NB4 (cell line): ENCODE data around the gene KCTD3.

Experiments used
- DNase-seq: peaks from one replicate; pipeline ENCODE4 v3.0.0; 2010; ENCODE audit warnings: low read depth
- H3K4me3 ChIP-seq: one replicate; pipeline ENCODE4 v1.5.1; 2011; ENCODE audit warnings: mild to moderate bottlenecking, low read depth, low read length, moderate library complexity
- CTCF ChIP-seq: IDR thresholded peaks from one replicate; pipeline ENCODE4 v1.5.1; 2012; ENCODE audit warnings: low read depth, low read length
- MAX ChIP-seq: IDR thresholded peaks from 2 replicates; pipeline ENCODE4 v1.6.1; 2011; ENCODE audit warnings: low read depth, low read length
- MYC ChIP-seq: IDR thresholded peaks from 2 replicates; pipeline ENCODE4 v1.6.1; 2011; ENCODE audit warnings: low read depth, low read length
- POLR2A ChIP-seq: IDR thresholded peaks from 2 replicates; pipeline ENCODE4 v1.6.1; 2011; ENCODE audit warnings: mild to moderate bottlenecking; ENCODE audit not compliant: insufficient read length; ENCODE audit errors: extremely low read depth

KCTD3 gene

DNA sequence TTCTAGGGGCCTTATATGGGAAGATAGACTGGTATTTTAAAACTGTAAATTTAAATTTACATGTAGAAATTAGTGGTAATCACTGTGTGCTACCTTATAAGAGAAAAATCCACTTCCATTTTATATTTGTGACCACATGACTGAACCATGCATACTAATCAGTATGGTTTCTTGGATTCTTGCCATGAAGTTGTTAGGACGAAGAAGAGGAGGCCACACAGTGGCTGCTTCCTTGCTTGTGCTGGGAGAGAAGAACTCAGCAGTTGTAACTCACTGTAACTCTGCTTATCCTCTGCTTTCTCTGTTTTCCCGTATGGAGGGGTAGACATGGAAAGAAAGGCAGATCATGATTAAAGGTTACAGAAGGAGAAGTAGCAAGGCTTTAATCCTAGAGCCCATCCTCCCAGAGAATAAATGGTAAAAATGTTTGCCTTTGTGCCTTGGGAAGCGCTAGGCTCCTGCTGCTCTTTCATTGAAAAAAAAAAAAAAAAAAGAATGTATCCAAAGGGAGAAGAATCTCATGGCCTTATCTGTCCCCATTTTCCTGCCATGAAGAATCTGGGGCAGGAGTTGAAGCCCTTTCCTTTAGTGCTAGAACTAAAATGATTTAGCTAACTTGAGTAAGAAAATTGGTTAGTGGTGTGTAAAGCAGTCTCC, 32.4 kb downstream of the KCTD3 start:
- DNase-seq, result no peak
- TF ChIP-seq CTCF, result no peak
- TF ChIP-seq MAX, result no peak
- no peak overlapping the region for H3K4me3 ChIP-seq

DNA sequence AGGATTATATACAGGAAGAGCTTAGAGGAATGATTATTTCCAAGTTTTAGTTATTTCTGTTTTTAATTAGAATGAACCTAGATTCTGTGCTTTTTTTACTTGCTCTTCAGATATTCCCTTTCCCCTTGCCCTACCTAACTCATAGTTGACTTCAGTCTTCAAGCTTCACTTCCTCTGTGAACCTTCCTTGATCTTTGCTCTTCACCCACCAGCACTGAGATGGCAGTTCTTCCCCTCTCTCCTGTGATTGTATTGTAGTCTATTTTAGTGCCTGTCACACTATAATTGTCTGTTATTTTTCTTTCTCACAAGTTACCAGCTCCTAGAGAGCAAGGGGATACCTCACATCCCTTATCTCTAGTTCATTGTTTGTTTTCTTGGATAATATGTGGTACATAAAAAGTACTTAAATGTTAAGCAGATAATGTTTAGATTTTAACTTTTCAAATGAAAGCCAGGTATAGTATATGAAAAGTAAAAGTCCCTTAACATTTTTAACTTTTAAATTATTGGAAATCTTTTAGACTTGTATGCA, 33.2 kb downstream of the KCTD3 start:
- no peak for DNase-seq
- H3K4me3 ChIP-seq, result no peak overlapping the region
- TF ChIP-seq CTCF (no peak), MYC (no peak), POLR2A (no peak), MAX (no peak)

DNA sequence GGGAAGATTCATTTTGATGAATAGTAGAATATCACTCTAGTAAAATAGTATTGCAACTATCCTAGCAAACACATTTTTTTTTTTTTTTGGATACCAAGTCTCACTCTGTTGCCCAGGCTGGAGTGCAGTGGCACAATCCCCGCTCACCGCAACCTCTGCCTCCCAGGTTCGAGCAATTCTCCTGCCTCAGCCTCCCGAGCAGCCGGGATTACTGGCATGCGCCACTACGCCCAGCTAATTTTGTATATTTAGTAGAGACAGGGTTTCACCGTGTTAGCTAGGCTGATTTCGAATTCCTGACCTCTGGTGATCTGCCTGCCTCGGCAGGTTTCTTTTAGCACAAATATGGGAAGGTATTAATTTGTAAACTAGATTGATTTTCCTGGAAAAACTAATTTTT, 33.8 kb downstream of the KCTD3 start:
- TF ChIP-seq MAX (no peak), POLR2A (no peak), MYC (no peak), CTCF (no peak)
- no peak overlapping the region for H3K4me3 ChIP-seq
- no peak for DNase-seq

GRCh38 chr1:215601276-215601675, 34.2 kb downstream of the KCTD3 start:
- no peak for DNase-seq
- TF ChIP-seq MAX (no peak), CTCF (no peak), POLR2A (no peak), MYC (no peak)
- H3K4me3 ChIP-seq, result no peak overlapping the region

DNA sequence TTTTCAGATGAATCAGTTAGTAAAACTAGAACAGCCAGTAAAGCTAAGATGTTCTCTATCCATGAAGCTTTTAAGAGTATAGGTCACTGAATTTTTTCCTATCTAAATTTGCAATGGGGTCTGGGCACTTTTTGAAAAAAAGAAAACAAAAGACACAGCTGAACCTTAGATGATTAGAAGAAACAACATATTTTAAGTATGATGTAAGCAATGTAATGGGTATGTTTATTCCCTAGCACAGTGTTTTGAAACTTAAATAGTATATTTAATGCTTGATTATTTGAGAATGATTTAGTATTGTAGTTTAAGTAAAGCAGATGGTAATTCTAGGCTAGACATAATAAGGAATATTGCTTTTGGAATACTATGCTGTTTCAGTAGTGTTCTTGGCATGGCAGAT, 36.2 kb downstream of the KCTD3 start:
- no peak for TF ChIP-seq MYC
- no peak for TF ChIP-seq MAX
- no peak for TF ChIP-seq CTCF
- TF ChIP-seq POLR2A, result no peak
- no peak for DNase-seq
- no peak overlapping the region for H3K4me3 ChIP-seq
